ENCODE measurements around the gene PLCB1.

PLCB1 gene

GRCh38 chr20:8298426-8299043 is 166.5 kb downstream of the PLCB1 start:
- TF ChIP-seq CTCF (IDR thresholded peaks at IDR 0.05; ENCODE audit: low read depth, low read length): no peak
- H3K4me3 ChIP-seq (replicated peaks in 1 of 2; ENCODE audit: low read depth in 2 of 2, low read length in 2 of 2): no peak overlapping the region

GRCh38 chr20:8299921-8300320 is 167.9 kb downstream of the PLCB1 start:
- no peak for TF ChIP-seq CTCF (IDR thresholded peaks at IDR 0.05; ENCODE audit: low read depth, low read length)
- H3K4me3 ChIP-seq (replicated peaks in 1 of 2; ENCODE audit: low read depth in 2 of 2, low read length in 2 of 2): no peak overlapping the region
- DNase-seq (ENCODE audit: low read depth in 2 of 2): peak in 1 of 2 donors; percentile 67

More at GRCh38 chr20:8298426-8299043, 166.5 kb downstream of the PLCB1 start:
- no peak for DNase-seq (ENCODE audit: low read depth in 2 of 2)

GRCh38 chr20:8301655-8302054 is 169.6 kb downstream of the PLCB1 start:
- TF ChIP-seq CTCF (IDR thresholded peaks at IDR 0.05; ENCODE audit: low read depth, low read length): no peak
- no peak overlapping the region for H3K4me3 ChIP-seq (replicated peaks in 1 of 2; ENCODE audit: low read depth in 2 of 2, low read length in 2 of 2)
- DNase-seq (ENCODE audit: low read depth in 2 of 2): peak in 1 of 2 donors; percentile 28

- DNase-seq (ENCODE audit: low read depth in 2 of 2): no peak
- no peak overlapping the region for H3K4me3 ChIP-seq (replicated peaks in 1 of 2; ENCODE audit: low read depth in 2 of 2, low read length in 2 of 2)
- TF ChIP-seq CTCF (IDR thresholded peaks at IDR 0.05; ENCODE audit: low read depth, low read length): no peak
Observed at GRCh38 chr20:8303651-8304050, 171.6 kb downstream of the PLCB1 start.

GRCh38 chr20:8304124-8304816 is 172.2 kb downstream of the PLCB1 start:
- H3K4me3 ChIP-seq (replicated peaks in 1 of 2; ENCODE audit: low read depth in 2 of 2, low read length in 2 of 2): no peak overlapping the region
- DNase-seq (ENCODE audit: low read depth in 2 of 2): no peak
- TF ChIP-seq CTCF (IDR thresholded peaks at IDR 0.05; ENCODE audit: low read depth, low read length): no peak

GRCh38 chr20:8305449-8305978 is 173.4 kb downstream of the PLCB1 start:
- peak; percentile 68 for TF ChIP-seq CTCF (IDR thresholded peaks at IDR 0.05; ENCODE audit: low read depth, low read length)
- DNase-seq (ENCODE audit: low read depth in 2 of 2): peak; percentile 39 to 64
- no peak overlapping the region for H3K4me3 ChIP-seq (replicated peaks in 1 of 2; ENCODE audit: low read depth in 2 of 2, low read length in 2 of 2)
